SU-DHL-6 (cell line): ENCODE results near the gene S100A16.

Source experiments
- EZH2phosphoT487 ChIP-seq: fragments of 200-600 bp; sonication (generic), shearing (Covaris generic); conservative IDR thresholded peaks from 2 replicates; pipeline ENCODE4 v1.6.1; 2018; ENCODE audit warnings: mild to moderate bottlenecking, antibody characterized with exemption, low read length, moderate library complexity, mixed read lengths
- TF ChIP-seq, protein P1 (sequence below): fragments of 200-600 bp; sonication (generic); IDR thresholded peaks from one replicate; pipeline ENCODE4 v1.5.1; 2017; ENCODE audit warnings: antibody characterized with exemption, mild to moderate bottlenecking, low read length, moderate library complexity; ENCODE audit not compliant: insufficient read depth, poor library complexity, severe bottlenecking

DNA sequence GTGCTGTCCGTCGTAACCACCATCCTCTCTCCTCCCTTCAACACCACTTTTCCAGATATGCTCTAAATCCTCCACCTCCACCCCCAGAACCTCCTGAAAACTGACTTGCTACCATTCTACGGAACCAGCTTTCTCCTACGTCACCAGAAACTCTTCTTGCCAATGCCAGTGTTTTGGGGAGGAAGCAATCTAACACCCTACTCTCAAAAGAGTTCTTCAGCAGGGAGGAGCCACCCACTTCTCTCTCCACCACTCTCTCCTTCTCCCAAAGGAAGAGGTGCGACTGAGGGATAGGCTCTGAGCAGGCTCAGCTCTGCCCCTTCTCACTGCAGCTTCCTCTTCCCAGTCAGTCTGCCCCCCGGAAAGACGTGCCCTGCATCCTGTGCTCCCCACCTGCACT, 41.2 kb downstream of the S100A16 start:
- no peak for TF ChIP-seq EZH2phosphoT487
- TF ChIP-seq, protein P1, sequence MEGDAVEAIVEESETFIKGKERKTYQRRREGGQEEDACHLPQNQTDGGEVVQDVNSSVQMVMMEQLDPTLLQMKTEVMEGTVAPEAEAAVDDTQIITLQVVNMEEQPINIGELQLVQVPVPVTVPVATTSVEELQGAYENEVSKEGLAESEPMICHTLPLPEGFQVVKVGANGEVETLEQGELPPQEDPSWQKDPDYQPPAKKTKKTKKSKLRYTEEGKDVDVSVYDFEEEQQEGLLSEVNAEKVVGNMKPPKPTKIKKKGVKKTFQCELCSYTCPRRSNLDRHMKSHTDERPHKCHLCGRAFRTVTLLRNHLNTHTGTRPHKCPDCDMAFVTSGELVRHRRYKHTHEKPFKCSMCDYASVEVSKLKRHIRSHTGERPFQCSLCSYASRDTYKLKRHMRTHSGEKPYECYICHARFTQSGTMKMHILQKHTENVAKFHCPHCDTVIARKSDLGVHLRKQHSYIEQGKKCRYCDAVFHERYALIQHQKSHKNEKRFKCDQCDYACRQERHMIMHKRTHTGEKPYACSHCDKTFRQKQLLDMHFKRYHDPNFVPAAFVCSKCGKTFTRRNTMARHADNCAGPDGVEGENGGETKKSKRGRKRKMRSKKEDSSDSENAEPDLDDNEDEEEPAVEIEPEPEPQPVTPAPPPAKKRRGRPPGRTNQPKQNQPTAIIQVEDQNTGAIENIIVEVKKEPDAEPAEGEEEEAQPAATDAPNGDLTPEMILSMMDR, result no peak
